ENCODE data around the gene WASF2.
A peak's percentile ranks its signal among the peaks of the same experiment; 100 is the strongest.

The WASF2 gene

GRCh38 chr1:27358038-27358927 is 131.7 kb downstream of the WASF2 start:
- DNase-seq (ENCODE audit: low spot score): no peak

- DNase-seq (ENCODE audit: low spot score): peak; percentile 78
These were observed 132.5 kb downstream of the WASF2 start for GRCh38 chr1:27357281-27358037.

- peak; percentile 64 for DNase-seq (ENCODE audit: low spot score)
These were observed 133.2 kb downstream of the WASF2 start for GRCh38 chr1:27356619-27357280.

GRCh38 chr1:27356277-27356618 is 133.7 kb downstream of the WASF2 start:
- no peak for DNase-seq (ENCODE audit: low spot score)

GRCh38 chr1:27355683-27356082 is 134.3 kb downstream of the WASF2 start:
- no peak for DNase-seq (ENCODE audit: low spot score)
